HL-60/S4 (cell line): ENCODE data around the gene USP25.

Experiments
- in situ Hi-C: fragments of 300-500 bp; cut with MboI; formaldehyde crosslinking; loops from 2 replicates; pipeline ENCODE4 v1.14.3; 2022; ENCODE audit warnings: low sequenced_read_pairs

Gene USP25

DNA sequence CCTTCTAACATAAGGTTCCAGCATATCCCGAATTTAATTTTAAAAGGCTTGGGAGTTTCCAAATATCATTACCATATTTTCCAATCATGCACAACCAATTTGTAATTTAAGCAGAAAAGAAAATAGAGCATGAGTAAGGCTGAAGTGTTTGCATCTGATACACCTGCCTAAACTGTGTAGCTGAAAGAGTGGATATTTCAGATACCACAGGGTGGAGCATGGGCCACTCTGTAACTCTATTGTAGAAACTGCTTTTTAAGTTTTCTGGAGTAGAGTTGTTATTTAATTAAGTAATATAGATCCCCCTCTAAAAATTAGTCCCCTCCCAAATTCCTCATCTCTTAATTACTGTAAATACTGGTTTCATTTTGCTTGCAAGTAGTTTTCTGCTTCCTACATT, 199.8 kb downstream of the USP25 start:
- in situ Hi-C loops = no loop called here
